Stimulated activated CD4-positive, alpha-beta T cell treated with anti-CD3 and anti-CD28 coated beads, Interleukin-1b, Interleukin-23, amount 100 ng/mL, for 4 hours (primary cell): ENCODE data around the gene IFITM2.
"Not testable (repeated sequence)": the region's sequence is repeated elsewhere in the genome, so short reads cannot be mapped to it uniquely, and the experiment has no call there.

ENCODE experiments used
- DNase-seq, 2 donors: peaks; one replicate each; pipeline ENCODE4 v3.0.0-alpha.2; 2020; ENCODE audit warnings: low read depth in 2 of 2

Gene IFITM2

DNA sequence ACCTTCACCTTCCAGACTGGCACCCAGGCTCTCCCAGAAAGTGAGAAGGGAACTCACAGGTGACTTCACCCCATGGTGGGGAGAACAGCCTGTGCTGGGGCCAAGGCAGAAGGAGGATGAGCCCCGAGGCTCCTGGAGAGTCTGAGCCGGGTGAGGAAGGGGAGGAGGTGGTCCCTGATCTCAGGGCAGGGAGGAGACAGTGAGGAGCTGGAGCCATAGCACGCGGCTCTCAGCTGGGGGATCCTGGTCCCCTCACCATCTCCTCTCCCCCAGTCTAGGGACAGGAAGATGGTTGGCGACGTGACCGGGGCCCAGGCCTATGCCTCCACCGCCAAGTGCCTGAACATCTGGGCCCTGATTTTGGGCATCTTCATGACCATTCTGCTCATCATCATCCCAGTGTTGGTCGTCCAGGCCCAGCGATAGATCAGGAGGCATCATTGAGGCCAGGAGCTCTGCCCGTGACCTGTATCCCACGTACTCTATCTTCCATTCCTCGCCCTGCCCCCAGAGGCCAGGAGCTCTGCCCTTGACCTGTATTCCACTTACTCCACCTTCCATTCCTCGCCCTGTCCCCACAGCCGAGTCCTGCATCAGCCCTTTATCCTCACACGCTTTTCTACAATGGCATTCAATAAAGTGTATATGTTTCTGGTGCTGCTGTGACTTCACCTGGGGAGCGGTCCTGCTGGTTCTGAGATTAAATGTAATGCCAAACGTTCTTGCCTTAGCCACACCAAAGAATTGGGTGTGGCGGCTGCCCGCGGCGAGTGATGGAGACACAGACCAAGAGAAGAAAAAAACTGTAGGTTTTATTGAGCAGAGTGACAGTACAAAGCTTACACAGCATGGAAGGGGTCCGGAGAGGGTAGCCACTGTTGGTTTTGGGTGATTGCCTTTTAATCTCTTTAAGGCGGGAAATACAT is 1.4 kb downstream of the IFITM2 start:
- not testable (repeated sequence) for DNase-seq

DNA sequence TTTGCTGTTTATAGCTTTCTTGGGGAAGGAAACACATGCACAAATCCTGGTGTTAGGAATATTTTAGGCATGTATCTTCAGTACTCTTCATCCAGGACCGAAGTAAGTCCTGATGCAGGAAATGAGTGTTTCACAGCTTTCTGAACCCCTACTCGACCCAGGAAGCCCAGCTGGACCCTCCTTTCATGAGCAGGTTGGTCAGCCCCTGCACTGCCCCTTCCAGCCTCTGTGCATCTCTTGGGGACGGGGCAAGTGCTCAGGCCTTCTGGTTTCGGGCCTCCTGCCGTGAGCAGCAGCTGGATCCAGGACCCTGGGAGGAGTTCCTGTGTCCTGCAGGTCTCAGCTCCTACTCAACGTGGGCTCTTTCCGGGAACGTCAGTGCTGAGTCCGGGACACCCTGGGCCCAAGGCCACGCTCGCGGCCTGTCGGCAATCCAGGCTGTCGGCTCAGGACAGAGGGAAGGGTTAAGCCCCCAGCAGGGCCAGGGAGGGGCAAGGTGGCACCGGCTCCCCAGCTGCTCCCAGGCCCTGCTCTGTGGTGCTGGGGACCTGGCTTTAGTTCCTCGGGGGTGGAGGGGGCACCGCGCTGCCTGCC is 2.5 kb downstream of the IFITM2 start:
- DNase-seq, result not testable (repeated sequence)

DNA sequence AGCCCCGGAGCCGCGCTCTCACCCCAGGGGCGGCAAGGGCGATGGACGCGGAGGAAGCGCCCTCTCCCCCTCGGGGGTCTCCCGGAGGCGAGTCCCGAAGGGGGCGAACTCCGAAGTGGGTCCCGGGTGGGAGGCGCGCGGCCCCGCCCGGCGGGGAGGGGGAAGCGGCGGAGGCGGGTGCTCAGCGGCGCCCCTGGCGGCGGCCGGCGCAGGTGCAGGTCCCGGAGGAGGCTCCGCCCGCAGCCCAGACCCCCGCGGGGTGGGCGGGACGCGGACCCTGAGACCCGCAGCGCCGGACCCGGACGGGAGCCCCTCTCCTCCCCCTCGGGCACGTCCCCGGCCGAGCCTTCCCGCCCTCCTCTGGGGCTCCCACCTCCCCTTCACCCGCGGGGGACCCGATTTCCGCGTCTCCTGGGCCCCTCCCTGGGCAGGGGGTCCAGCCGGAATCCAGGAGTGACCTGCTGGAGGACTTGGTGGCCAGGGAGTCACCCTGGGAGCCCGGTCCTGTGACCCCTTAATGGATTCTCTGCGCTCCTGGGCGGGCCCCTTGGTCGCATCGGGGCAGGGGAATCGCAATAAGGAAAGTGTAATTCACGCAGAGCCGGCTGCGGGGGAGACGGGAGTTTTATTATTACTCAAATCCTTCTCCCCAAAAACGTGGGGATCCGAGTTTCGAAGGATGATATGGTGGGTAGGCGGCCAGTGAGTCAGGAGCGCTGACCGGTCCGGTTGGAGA is 3.6 kb downstream of the IFITM2 start:
- not testable (repeated sequence) for DNase-seq

DNA sequence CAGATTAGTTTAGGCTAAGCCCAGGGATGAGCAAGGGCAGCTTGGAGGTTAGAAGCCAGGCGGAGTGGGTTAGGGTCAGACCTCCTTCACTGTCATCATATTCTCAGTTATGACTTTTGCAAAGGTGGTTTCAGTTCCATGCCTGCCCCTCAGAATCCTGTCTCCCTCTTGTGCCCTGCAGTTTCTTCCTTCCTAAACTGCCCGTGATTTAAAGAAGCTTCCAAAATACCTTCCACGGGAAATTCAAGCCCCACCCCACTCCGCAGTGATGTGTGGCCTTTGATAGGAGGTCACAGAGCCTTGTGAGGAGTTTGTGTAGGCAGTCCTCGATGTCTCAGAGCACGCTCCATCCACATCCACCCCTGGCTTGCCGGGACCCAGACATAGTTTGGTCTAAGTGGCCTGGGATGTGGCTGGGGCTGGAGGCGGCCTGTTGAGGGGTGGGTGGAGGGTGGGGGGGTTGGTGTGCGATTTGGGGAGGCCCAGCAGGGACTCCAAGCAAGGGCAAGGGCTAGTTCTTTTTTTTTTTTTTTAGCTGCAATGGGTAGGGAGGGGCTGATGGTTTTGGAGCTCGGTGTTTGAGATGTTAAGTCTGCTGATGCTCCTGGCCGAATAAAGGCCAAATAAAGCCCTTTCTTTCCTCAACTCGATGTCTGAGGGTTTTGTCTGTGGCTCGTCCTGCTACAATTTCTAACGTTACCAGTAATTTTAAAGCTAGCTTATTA is 4.6 kb downstream of the IFITM2 start:
- DNase-seq, result no peak

DNA sequence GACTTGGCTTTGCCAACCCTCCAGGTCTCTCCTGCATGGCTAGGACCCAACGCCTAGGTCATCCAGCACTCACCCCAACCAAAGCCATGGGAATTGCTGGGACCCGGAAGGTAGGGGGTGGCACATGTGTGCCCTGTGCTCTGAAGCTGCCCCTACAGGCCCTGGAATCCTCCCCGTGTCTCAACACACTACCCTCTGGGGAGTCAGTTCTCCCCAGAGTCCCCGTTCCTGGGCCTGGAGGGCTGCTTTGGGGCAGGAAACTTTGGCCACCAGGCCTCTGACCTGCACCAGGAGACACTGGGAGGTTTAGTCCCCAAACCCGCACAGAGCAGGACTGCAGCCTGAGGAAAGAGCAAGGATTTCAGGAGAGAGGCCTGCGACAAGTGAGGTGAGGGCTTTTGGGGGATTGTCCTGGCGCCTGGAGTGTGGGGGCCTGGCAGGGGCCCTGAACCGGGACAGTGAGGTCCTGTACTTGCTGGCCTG is 5.7 kb downstream of the IFITM2 start:
- no peak for DNase-seq

DNA sequence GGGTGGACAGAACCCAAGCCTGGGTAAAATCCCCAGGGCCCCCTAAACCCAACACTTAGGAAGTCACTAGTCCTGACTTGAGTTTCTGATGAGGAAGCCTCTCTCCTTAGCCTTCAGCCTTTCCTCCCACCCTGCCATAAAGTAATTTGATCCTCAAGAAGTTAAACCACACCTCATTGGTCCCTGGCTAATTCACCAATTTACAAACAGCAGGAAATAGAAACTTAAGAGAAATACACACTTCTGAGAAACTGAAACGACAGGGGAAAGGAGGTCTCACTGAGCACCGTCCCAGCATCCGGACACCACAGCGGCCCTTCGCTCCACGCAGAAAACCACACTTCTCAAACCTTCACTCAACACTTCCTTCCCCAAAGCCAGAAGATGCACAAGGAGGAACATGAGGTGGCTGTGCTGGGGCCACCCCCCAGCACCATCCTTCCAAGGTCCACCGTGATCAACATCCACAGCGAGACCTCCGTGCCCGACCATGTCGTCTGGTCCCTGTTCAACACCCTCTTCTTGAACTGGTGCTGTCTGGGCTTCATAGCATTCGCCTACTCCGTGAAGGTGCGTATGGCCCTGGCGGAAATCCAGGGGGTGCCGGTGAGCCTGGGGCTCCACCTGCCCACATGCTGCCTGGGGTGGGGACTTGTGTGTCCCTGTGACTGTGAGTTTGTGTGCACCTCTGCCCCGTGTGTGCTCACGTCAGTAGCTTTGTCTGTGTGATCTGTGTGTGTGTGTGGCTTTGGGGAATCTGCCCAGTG is 6.4 kb downstream of the IFITM2 start, which contains the start of gene IFITM1:
TSS of gene IFITM1 (plus strand) at position 254 of the 767 bp plus-strand sequence. CDS start at position 385, 131 bp downstream.
- no peak for DNase-seq

DNA sequence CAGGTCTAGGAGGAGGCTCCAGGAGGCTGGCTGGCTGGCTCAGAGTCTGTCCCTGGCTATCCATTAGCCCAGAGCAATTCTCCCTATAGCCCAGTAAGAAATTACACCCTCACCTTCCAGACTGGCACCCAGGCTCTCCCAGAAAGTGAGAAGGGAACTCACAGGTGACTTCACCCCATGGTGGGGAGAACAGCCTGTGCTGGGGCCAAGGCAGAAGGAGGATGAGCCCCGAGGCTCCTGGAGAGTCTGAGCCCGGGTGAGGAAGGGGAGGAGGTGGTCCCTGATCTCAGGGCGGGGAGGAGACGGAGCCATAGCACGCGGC is 6.9 kb downstream of the IFITM2 start:
- DNase-seq, result not testable (repeated sequence)

DNA sequence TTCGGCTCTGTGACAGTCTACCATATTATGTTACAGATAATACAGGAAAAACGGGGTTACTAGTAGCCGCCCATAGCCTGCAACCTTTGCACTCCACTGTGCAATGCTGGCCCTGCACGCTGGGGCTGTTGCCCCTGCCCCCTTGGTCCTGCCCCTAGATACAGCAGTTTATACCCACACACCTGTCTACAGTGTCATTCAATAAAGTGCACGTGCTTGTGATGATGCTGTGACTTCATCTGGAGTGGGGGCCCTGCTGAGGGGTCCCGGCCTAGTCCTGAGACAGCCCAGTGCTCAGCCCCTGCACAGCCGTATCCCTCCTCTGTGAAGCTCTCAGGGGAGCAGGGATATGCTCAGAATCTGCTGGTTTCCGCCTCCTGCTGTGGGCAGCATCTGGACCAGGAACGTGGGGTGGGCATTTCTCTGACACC is 7.5 kb downstream of the IFITM2 start:
- no peak for DNase-seq

DNA sequence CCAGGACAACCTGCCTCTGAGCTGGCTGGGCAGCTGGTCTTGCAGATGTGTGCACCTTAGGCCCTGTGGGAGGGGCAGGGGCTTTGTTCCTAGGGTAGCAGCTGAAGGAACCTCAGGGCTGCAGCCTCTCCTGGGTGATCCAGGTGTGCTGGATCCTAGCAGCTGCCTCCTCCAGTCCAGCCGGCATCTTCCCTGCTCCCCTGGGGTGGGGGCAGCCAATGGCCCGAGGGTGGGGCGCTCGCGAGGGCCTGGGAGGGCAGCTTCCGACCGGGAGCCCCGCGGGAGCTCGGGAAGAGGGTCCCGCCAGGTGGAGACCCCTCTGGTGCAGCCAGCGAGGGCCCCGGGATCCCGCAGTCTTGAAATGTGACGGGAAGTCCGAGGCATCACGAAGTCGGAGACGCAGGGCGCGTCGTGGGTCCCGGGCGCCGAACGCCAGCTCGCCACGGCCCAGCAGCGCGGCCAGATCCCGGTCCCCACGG is 7.9 kb downstream of the IFITM2 start:
- no peak for DNase-seq

DNA sequence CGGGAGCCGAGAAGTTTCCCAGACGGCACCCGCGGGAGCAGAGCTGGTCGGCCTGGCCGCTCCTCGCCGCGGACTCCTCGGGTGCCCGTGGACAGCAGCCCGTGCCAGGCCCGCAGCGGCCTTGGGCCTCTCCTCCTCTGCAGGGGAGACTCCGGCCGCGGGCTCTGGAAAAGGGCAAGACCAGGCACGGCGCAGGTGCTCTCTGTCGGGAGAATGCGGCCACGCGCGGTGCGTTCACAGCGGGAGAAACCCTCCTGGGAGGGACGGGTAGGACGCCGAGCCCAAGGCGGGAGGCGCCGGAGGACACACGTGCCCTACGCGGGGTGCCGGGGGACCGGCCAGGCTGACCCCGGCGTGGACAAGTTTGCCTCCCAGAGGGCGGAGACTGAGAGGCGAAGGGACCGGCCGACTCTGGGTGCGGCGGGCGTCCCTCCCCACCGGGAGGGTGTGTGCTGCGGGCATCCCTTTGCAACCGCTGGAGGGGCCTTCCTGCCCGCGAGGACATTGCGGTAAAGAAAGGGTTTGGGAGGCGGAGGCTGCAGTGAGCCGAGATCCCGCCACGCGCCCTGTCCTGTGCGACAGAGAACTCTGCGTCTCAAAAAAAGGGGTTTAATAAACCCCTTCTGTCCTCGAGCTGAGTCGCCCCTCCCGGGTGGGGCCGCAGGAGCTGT is 8.6 kb downstream of the IFITM2 start:
- no peak for DNase-seq

DNA sequence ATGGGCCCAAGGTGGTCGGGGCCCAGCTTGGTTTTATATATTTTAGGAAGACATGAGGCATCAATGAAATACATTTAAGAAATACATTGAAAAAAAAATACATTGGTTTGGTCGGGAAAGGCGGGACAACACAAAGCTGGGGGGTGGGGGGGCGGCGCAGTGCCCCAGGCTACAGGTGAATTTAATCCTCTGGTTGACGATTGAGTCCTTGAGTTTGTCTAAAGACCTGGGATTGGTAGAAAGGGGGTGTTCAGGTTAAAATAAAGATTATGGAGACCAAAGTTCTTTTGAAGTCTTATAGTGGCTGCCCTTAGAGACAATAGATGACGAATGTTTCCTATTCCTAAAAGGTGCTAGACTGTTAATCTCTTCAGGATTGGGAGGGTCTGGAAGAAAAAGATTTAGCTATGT is 9.3 kb downstream of the IFITM2 start:
- no peak for DNase-seq

DNA sequence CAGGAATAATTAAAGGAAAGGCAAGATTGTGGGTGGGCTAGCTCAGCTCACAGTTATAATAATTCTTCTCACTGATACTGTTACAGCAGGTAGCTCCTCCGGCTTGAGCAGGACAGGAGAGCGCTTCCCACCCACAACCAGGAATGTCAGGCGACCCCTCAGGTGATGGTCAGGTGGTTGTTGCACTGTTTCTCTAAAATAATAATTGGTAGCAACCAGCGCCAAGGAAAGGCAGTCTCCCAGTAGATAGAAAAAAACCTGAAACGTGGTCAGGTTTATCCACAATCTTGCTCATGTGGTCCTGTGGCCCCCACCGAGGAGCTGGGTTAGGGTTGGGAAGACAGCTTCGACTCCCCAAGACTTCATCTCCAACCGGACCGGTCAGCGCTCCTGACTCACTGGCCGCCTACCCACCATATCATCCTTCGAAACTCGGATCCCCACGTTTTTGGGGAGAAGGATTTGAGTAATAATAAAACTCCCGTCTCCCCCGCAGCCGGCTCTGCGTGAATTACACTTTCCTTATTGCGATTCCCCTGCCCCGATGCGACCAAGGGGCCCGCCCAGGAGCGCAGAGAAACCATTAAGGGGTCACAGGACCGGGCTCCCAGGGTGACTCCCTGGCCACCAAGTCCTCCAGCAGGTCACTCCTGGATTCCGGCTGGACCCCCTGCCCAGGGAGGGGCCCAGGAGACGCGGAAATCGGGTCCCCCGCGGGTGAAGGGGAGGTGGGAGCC is 10.2 kb downstream of the IFITM2 start:
- DNase-seq, result not testable (repeated sequence)

DNA sequence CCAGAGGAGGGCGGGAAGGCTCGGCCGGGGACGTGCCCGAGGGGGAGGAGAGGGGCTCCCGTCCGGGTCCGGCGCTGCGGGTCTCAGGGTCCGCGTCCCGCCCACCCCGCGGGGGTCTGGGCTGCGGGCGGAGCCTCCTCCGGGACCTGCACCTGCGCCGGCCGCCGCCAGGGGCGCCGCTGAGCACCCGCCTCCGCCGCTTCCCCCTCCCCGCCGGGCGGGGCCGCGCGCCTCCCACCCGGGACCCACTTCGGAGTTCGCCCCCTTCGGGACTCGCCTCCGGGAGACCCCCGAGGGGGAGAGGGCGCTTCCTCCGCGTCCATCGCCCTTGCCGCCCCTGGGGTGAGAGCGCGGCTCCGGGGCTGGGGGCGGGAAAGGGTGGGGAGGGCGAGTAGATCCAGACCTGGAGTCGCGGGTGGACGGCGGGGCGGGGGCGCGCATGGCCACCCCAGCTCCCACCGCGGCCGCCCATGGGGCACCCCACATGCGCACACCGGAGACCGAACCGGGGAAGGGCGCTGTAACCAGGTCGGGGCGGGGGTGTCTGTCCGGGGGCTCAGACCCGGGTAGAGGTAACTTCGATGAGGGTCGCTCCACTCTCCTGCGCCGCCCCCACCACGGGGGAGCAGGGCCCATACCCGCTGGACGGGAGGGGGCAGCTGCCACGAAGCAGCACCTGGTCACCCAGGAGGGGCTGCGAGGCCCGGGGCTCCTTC is 10.9 kb downstream of the IFITM2 start:
- not testable (repeated sequence) for DNase-seq

DNA sequence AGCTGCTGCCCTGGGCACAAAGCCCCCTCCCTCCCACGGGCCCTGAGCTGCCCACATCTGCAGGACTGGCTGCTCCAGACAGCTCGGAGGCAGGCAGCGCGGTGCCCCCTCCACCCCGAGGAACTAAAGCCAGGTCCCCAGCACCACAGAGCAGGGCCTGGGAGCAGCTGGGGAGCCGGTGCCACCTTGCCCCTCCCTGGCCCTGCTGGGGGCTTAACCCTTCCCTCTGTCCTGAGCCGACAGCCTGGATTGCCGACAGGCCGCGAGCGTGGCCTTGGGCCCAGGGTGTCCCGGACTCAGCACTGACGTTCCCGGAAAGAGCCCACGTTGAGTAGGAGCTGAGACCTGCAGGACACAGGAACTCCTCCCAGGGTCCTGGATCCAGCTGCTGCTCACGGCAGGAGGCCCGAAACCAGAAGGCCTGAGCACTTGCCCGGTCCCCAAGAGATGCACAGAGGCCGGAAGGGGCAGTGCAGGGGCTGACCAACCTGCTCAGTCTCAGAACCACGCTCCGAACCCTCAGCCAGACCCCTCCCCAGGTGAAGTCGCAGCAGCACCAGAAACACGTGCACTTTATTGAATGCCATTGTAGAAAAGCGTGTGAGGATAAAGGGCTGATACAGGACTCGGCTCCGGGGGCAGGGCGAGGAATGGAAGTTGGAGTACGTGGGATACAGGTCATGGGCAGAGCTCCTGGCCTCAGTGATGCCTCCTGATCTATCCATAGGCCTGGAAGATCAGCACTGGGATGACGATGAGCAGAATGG is 11.7 kb downstream of the IFITM2 start:
- DNase-seq, result not testable (repeated sequence)

DNA sequence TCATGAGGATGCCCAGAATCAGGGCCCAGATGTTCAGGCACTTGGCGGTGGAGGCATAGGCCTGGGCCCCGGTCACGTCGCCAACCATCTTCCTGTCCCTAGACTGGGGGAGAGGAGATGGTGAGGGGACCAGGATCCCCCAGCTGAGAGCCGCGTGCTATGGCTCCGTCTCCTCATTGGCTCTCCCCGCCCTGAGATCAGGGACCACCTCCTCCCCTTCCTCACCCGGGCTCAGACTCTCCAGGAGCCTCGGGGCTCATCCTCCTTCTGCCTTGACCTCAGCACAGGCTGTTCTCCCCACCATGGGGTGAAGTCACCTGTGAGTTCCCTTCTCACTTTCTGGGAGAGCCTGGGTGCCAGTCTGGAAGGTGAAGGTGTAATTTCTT is 12.3 kb downstream of the IFITM2 start:
- DNase-seq, result not testable (repeated sequence)

DNA sequence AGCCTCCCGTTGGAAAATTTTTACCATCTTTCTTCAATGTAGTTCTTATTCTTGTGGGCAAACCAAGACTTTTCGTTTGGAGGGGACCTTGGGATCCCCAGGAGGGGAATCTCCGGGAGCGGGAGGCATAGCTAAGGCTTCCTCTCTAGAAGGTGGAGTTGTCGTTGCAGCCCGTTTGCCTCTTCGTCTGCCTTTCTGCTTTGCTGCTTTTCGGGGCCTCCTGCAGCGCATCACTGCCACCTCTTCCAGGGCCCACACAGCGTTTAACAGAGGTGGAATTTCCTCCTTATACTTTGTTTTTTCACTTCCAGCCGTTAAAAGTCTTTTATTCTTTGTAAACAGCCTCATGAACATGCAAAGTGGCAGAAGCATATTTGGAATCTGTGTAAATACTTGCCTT is 16.5 kb downstream of the IFITM2 start:
- no peak for DNase-seq

DNA sequence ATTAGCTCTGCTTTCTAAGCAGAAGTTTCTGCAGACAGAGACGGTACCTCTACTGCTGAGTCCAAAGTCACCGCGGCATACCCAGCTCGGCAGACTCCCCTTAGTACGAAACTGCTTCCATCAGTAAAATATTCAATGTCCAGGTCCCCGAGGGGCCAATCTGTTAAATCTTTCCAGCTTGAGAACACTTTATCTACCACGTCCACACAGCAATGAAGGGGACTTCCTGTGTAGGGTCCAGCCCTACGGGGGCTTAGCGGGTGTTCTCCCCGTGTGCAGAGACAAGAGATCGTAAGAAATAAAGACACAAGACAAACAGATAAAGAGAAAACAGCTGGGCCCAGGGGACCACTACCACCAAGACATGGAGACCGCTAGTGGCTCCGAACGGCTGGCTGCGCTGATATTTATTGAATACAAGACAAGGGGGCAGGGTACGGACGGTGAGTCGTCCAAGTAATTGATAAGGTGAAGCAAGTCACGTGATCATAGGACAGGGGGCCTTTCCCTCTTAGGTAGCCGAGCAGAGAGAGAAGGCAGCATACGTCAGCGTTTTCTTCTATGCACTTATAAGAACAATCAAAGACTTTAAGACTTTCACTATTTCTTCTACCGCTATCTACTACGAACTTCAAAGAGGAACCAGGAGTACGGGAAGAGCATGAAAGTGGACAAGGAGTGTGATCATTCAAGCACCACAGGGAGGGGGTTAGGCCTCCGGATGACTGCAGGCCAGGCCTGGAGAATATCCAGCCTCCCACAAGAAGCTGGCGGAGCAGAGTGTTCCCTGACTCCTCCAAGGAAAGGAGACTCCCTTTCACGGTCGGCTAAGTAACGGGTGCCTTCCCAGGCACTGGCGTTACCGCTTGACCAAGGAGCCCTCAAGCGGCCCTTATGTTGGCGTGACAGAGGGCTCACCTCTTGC is 17.2 kb downstream of the IFITM2 start:
- not testable (repeated sequence) for DNase-seq
